ENCODE data around the gene SKAP1.

DNA sequence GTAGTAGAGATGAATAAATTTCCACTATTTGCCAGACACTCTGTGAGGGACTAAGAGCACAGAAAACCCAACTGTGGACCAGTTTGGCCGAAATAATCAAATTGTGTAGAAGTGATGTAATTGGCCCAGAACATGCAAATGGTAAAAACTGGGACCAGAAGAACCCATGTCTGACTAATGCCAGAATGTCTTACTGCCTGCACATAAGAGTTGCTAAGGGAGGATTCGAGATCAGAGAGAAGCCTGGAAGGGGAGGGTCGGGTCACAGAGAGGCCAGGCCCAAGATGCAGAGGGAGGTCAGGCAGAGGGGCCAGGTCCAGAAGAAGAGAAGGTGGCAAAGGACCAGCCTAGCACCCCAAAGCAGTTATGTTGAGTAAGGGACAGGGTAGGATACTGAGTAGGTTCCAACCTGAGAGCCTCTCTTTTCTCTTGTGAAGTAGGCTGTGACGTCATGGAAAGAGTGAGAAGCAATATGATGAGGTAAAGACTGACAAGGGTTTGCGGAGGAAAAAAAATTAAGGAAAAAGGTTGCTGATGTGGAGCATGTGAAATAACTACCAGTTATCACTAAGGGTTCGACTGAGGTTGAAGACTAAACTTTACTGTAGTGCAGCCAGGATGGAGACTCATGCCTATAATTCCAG lies 53.2 kb downstream of the SKAP1 start:
- TF ChIP-seq SUZ12 (IDR thresholded peaks at IDR 0.05; ENCODE audit: low read depth, low read length): no peak
- TF ChIP-seq ZFX (CRISPR knock-in tag; IDR thresholded peaks at IDR 0.05; ENCODE audit: low read depth): no peak
- no peak for TF ChIP-seq FOSL2 (CRISPR knock-in tag; IDR thresholded peaks at IDR 0.05)
- no peak for TF ChIP-seq HDAC2 (CRISPR knock-in tag; IDR thresholded peaks at IDR 0.05)
- TF ChIP-seq ZKSCAN1 (IDR thresholded peaks at IDR 0.05; ENCODE audit: low read length): no peak
- TF ChIP-seq NR2F6 (IDR thresholded peaks at IDR 0.05): no peak
- TF ChIP-seq NR2F6 (CRISPR knock-in tag; IDR thresholded peaks at IDR 0.05): no peak
- TF ChIP-seq, protein P1, sequence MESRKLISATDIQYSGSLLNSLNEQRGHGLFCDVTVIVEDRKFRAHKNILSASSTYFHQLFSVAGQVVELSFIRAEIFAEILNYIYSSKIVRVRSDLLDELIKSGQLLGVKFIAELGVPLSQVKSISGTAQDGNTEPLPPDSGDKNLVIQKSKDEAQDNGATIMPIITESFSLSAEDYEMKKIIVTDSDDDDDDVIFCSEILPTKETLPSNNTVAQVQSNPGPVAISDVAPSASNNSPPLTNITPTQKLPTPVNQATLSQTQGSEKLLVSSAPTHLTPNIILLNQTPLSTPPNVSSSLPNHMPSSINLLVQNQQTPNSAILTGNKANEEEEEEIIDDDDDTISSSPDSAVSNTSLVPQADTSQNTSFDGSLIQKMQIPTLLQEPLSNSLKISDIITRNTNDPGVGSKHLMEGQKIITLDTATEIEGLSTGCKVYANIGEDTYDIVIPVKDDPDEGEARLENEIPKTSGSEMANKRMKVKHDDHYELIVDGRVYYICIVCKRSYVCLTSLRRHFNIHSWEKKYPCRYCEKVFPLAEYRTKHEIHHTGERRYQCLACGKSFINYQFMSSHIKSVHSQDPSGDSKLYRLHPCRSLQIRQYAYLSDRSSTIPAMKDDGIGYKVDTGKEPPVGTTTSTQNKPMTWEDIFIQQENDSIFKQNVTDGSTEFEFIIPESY (CRISPR knock-in tag; IDR thresholded peaks at IDR 0.05): no peak
- TF ChIP-seq, protein P2, sequence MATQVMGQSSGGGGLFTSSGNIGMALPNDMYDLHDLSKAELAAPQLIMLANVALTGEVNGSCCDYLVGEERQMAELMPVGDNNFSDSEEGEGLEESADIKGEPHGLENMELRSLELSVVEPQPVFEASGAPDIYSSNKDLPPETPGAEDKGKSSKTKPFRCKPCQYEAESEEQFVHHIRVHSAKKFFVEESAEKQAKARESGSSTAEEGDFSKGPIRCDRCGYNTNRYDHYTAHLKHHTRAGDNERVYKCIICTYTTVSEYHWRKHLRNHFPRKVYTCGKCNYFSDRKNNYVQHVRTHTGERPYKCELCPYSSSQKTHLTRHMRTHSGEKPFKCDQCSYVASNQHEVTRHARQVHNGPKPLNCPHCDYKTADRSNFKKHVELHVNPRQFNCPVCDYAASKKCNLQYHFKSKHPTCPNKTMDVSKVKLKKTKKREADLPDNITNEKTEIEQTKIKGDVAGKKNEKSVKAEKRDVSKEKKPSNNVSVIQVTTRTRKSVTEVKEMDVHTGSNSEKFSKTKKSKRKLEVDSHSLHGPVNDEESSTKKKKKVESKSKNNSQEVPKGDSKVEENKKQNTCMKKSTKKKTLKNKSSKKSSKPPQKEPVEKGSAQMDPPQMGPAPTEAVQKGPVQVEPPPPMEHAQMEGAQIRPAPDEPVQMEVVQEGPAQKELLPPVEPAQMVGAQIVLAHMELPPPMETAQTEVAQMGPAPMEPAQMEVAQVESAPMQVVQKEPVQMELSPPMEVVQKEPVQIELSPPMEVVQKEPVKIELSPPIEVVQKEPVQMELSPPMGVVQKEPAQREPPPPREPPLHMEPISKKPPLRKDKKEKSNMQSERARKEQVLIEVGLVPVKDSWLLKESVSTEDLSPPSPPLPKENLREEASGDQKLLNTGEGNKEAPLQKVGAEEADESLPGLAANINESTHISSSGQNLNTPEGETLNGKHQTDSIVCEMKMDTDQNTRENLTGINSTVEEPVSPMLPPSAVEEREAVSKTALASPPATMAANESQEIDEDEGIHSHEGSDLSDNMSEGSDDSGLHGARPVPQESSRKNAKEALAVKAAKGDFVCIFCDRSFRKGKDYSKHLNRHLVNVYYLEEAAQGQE (IDR thresholded peaks at IDR 0.05; ENCODE audit: borderline replicate concordance in 1 of 2, low read depth in 1 of 2, low read length in 2 of 2): no peak
- TF ChIP-seq, protein P3, sequence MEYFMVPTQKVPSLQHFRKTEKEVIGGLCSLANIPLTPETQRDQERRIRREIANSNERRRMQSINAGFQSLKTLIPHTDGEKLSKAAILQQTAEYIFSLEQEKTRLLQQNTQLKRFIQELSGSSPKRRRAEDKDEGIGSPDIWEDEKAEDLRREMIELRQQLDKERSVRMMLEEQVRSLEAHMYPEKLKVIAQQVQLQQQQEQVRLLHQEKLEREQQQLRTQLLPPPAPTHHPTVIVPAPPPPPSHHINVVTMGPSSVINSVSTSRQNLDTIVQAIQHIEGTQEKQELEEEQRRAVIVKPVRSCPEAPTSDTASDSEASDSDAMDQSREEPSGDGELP (IDR thresholded peaks at IDR 0.05; ENCODE audit: borderline replicate concordance, low read depth): no peak
- TF ChIP-seq, protein P4, sequence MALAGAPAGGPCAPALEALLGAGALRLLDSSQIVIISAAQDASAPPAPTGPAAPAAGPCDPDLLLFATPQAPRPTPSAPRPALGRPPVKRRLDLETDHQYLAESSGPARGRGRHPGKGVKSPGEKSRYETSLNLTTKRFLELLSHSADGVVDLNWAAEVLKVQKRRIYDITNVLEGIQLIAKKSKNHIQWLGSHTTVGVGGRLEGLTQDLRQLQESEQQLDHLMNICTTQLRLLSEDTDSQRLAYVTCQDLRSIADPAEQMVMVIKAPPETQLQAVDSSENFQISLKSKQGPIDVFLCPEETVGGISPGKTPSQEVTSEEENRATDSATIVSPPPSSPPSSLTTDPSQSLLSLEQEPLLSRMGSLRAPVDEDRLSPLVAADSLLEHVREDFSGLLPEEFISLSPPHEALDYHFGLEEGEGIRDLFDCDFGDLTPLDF (CRISPR knock-in tag; IDR thresholded peaks at IDR 0.05): no peak
- TF ChIP-seq CBFB (CRISPR knock-in tag; IDR thresholded peaks at IDR 0.05): no peak
- TF ChIP-seq, protein P5, sequence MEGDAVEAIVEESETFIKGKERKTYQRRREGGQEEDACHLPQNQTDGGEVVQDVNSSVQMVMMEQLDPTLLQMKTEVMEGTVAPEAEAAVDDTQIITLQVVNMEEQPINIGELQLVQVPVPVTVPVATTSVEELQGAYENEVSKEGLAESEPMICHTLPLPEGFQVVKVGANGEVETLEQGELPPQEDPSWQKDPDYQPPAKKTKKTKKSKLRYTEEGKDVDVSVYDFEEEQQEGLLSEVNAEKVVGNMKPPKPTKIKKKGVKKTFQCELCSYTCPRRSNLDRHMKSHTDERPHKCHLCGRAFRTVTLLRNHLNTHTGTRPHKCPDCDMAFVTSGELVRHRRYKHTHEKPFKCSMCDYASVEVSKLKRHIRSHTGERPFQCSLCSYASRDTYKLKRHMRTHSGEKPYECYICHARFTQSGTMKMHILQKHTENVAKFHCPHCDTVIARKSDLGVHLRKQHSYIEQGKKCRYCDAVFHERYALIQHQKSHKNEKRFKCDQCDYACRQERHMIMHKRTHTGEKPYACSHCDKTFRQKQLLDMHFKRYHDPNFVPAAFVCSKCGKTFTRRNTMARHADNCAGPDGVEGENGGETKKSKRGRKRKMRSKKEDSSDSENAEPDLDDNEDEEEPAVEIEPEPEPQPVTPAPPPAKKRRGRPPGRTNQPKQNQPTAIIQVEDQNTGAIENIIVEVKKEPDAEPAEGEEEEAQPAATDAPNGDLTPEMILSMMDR (CRISPR knock-in tag; IDR thresholded peaks at IDR 0.05): no peak

Measured in HepG2 (cell line).